ENCODE measurements around the gene PLAC9.
"Not testable (repeated sequence)": the region's sequence is repeated elsewhere in the genome, so short reads cannot be mapped to it uniquely, and the experiment has no call there.

PLAC9 gene

DNA sequence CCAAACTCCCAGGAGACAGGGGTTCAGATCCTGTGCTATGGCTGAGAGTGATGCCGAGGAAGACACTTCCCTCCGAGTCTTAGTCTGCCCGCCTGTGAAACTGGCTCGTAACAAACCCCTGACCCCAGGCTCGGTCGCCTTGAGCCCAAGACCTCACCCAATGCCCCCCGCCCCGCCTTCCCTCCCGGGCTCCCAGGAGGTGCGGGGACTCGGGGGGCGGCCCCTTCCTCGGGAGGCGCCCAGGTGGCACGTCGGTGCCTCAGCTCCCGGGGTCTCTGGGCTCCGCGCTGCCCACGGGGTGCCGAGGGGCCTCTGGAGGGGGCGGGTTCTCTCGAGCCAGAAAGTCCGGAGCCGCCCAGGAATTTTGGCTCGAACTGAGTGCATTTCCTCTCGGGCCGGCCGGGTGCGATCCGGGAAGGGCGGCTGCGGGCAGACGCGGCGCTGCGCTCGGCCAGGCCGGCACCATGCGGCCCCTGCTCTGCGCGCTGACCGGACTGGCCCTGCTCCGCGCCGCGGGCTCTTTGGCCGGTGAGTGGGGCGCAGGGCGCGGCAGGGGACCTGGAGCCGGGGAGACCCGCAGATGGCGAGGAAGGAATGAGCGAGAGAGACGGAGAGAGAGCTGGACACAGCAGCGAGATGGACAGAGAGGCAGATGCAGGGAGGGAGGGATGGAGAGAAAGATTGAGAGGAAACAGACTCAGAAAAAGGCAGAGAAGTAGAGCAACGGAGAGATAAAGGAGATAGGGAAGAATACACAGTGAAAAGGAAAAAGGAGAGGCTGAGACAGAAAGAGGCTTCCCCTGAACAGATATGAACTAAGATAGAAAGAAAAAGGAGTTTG lies at the start of gene PLAC9:
TSS of gene PLAC9 (plus strand) at position 432 of the 841 bp plus-strand sequence. CDS start at position 465, 33 bp downstream.
- no peak for DNase-seq (ENCODE audit: low spot score)

DNA sequence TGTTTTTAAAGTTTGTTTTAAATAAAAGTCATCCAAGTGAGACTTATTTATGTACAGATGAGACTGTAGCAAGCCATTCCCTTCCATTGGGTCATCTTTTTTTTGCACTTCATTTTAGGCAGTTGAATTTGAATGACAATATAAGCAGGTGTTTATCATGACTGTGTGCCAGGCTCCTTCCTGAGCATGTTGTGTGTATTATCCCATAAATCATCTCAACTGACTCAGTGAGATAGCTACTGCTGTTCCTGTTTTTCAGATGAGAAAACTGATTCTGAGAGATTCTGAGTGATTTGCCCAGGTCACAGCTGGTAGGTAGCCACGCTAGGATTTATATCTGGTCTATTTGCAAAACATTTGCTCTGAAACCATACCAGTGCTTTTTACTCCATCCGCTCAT lies 42.4 kb upstream of the PLAC9 start:
- DNase-seq (ENCODE audit: low spot score) = no peak

DNA sequence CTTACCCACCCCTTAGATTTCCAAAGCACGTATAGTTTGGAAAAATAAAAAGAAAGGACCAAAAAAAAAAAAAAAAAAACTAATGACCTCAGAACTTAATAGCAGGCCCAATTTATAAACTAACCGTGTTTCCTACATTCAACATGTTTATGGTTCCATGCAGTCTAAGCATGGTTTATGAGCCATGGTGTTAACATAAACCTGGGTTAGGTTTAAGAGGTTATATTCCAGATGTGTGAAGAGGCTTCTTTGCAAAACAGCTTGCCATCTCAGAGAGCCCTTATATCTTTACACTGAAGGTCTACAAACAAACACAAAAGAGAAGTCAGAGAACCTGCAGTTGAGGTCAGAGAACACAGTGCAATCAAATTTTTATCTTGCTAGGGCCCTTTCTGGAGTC lies 38.3 kb upstream of the PLAC9 start:
- DNase-seq (ENCODE audit: low spot score) = no peak

- DNase-seq (ENCODE audit: low spot score) = not testable (repeated sequence)
Measured at GRCh38 chr10:80098272-80098671, 34.3 kb upstream of the PLAC9 start.

DNA sequence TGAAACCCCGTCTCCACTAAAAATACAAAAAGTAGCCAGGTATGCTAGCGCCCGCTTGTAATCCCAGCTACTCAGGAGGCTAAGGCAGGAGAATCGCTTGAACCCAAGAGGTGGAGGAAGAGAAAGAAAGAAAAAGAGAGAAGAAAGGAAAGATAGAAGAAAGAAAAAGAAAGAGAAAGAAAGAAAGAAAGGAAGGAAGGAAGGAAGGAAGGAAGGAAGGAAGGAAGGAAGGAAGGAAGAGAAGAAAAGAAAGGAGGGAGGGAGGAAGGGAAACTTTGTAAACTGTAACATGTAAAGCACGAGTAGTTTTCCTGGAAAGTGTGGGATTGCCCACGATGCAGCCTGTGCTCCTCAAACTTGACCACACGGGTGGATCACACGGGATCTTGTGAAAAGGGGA lies 33.2 kb upstream of the PLAC9 start:
- DNase-seq (ENCODE audit: low spot score) = not testable (repeated sequence)

DNA sequence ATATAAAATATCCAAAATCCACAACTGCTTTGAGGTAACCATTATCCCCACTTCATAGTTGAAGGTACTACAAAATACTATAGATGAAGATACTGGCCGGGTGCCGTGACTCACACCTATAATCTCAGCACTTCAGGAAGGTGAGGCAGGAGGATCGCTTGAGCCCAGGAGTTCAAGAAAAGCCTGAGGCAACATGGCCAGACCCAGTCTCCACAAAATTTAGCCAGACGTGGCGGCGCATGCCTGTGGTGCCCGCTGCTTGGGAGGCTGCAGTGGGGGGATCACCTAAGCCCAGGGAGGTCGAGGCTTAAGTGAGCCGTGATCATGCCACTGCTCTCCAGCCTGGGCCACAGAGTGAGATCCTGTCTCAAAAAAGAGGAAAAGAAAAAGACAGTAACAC lies 32.4 kb upstream of the PLAC9 start:
- no peak for DNase-seq (ENCODE audit: low spot score)

GRCh38 chr10:80100861-80101695 lies 31.5 kb upstream of the PLAC9 start:
- DNase-seq (ENCODE audit: low spot score) = no peak

DNA sequence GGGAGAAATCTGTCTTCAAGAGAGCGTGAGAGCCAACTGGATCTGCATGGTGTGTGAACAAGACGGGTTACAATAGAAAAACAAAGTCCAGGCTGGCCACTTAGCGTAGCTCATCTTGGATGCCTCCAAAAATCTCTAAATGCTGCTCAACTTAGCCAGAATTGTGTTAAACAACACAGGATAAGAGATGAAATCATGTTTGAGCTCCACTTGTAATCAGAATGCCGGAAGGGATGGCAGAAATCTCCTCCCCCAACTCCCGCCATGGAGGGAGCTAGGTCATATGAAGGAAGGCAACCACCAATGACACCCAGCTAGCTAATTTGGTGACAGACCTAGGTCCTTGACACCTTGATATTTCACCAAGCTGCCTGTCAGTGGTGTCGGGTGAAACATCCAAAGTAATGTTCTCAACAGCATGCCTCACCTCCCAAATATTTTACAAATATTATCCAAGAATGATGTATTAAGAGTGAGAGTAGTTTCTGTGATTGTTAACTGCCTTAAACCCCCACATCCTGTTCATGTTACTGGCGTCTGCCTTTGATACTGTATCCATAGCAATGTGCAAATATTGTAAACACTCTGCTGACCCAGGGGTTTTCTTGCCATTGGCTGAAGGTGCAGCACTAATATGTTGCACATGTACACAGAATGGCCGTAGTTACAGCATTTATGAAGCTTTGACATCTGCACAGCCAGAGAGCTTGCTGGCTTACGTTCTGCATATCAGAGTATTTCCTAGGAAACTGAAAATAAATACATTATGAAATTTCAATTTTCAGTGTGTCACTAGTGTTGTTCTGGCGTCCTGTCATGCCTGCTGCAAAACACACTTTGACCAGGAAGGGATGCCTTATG lies 28.2 kb upstream of the PLAC9 start:
- no peak for DNase-seq (ENCODE audit: low spot score)

DNA sequence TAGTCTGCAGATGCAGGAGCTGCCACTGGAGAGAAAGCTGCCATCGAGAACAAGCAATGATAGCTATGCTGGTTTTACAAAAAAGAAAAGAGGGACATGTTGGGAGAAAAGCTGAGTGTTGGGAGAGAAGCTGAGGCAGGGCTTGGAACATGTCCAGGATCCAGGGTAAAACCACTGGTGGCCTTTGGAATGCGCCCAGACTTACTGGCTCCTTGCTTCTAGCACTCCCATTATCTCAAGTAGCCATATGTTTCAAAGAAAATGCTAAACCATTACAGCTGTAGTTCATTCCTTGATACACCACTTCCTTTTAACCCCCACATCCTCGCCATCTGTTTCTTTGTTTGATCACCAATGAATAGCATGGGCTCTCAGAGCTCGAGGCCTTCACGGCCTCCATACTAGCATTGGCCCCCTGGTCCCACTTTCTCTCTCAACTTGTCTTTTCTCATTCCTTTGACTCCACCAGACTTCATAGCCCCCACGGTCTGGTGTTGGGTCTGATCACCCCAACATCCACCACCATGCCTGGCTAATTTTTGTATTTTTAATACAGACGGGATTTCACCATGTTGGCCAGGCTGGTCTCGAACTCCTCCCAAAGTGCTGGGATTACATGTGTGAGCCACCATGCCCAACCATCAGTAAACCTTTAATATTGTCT lies 23.8 kb upstream of the PLAC9 start:
- DNase-seq (ENCODE audit: low spot score) = no peak

- no peak for DNase-seq (ENCODE audit: low spot score)
Measured at GRCh38 chr10:80110986-80111385, 21.5 kb upstream of the PLAC9 start.

DNA sequence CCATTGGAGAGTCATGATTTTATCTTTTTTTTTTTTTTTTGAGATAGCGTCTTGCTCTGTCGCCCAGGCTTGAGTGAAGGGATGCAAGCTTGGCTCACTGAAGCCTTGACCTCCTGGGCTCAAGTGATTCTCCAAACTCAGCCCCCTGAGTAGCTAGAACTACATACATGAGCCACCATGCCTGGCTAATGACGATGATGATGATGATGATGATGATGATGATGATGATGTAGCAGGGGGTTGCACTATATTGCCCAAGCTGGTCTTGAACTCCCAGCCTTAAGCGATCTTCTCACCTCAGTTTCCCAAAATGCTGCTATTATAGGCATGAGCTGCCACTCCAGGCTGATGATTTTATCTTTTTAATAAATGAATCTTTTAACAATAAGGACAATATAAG lies 13.9 kb upstream of the PLAC9 start:
- DNase-seq (ENCODE audit: low spot score) = no peak

DNA sequence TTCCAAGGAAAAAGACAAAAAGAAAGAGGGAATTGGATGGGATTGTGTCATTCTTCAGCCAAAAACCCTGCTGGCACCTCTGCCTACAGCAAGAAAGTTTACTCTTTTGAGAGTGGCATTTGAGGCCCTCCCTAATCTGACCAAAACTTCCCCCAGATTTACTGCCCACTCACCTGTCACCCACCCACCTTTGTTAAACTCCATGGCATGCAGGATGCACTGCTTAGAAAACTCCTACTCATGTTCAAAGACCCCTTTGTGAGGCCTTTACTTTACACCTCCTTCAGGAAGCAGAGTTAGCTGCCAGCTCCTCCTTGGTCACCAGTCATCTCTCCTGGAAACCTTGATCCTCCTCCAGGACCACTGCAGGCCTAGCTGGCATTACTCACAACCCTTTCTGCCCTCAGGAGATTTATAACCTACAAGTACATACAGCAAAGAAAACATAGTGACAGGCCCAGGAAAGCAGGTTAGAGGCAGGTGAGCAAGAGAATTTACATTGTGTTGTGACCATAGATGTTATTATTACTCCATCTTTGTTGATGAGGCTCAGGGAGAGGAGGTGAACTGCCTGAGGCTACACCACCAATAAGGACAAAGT lies 10.3 kb upstream of the PLAC9 start:
- no peak for DNase-seq (ENCODE audit: low spot score)

- DNase-seq (ENCODE audit: low spot score) = no peak
Measured at GRCh38 chr10:80122746-80123145, 9.8 kb upstream of the PLAC9 start.

- no peak for DNase-seq (ENCODE audit: low spot score)
Measured at GRCh38 chr10:80126876-80127275, 5.7 kb upstream of the PLAC9 start.

GRCh38 chr10:80131499-80131901 lies 1.0 kb upstream of the PLAC9 start:
- no peak for DNase-seq (ENCODE audit: low spot score)

- no peak for DNase-seq (ENCODE audit: low spot score)
Measured at GRCh38 chr10:80133206-80133605, 676 bp downstream of the PLAC9 start.

GRCh38 chr10:80133687-80134086 lies 1.2 kb downstream of the PLAC9 start:
- not testable (repeated sequence) for DNase-seq (ENCODE audit: low spot score)

DNA sequence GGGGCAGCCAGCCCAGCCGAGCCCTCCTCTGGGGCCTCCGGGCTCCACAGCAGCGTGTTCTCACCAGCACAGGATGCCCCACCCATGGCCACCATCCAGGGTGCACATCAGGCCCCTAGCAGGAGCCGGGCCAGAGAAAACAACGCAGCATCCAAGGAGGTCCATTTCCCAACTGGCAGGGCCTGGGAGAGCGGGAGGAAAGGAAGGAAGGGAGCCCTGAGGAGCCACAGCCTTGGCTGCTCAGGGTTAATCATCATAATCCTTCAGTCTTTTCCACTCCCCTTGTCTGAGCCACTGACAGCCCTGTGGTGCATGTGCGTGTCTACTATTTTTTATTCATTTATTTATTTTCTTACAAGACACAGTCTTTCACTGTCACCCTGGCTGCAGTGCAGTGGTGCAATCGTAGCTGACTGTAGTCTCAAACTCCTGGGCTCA lies 3.6 kb downstream of the PLAC9 start:
- no peak for DNase-seq (ENCODE audit: low spot score)

- DNase-seq (ENCODE audit: low spot score) = no peak
Measured at GRCh38 chr10:80137031-80137862, 4.7 kb downstream of the PLAC9 start.

DNA sequence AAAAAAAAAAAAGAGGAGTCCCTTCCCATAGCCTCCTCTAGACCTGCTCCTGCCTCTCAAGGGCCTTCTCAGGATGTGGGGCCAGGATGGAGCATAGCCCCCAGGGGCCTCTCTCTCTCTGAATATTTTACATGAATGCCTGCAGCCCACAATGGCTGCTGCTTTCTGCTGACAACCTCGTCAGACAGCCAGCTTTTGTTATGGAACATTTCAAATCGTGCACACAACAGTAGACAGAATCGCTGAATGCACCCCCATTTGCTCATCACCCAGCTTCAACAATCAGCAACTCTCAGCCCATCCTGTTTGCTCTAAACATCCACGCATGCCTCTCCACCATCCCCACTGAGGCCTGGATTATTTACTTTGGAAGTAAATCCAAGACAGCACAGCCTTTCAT lies 5.4 kb downstream of the PLAC9 start:
- no peak for DNase-seq (ENCODE audit: low spot score)
